Fibroblast of the conjunctiva (primary cell): ENCODE measurements around the gene MS4A15.
"Not testable (repeated sequence)": the region's sequence is repeated elsewhere in the genome, so short reads cannot be mapped to it uniquely, and the experiment has no call there.

Experiments used
- DNase-seq: peaks from one replicate; pipeline ENCODE4 v3.0.0-alpha.2; 2010; ENCODE audit warnings: low read depth

MS4A15 gene, protein sequence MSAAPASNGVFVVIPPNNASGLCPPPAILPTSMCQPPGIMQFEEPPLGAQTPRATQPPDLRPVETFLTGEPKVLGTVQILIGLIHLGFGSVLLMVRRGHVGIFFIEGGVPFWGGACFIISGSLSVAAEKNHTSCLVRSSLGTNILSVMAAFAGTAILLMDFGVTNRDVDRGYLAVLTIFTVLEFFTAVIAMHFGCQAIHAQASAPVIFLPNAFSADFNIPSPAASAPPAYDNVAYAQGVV

GRCh38 chr11:60756307-60757032 is at the start of gene MS4A15:
TSS of gene MS4A15 (plus strand) at chr11:60756867. CDS start at chr11:60763734, 6,867 bp downstream.
- DNase-seq: no peak

GRCh38 chr11:60706931-60707330 is 49.7 kb upstream of the MS4A15 start:
- no peak for DNase-seq

GRCh38 chr11:60710482-60710881 is 46.2 kb upstream of the MS4A15 start:
- no peak for DNase-seq

DNA sequence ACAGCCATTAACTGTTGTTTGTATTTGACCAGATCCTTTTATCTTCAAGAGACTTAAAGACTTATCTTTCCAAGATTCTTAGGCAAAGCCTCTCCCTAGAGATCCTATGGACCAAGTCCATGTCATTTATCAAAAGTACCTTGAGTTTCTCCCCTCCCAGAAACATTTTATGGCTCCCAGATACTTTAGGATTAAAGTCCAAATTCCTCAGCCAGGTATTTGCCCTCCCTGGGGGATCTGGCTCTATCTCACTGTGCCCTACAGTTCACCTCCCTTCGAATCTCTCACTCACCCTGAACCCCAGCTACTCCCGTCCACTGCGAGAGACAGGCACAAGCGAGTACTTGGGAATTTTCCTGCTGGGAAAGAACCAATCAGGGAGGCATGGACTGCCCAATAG is 45.4 kb upstream of the MS4A15 start:
- no peak for DNase-seq

GRCh38 chr11:60713423-60713822 is 43.2 kb upstream of the MS4A15 start:
- not testable (repeated sequence) for DNase-seq

DNA sequence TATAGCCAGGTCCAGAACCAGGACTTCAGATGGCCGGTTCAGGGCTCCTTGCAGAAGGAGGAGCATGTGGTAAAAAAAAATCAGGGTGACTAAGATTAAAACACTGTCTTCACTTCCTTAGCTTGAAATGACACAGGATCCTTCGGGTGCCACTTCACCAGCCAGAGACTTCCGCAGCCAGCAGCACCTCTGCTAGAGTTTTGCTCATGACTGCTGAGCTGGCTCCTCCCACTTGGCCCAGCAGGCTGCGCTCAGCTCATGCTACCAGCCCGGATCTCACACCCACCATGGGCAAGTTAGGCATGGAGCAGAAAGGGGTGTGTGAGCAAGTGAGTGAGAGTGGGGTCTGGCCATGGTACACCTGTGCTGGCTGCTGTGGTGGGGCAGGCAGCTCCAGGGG is 38.7 kb upstream of the MS4A15 start:
- DNase-seq: no peak

- DNase-seq: no peak
Measured at GRCh38 chr11:60718524-60719316, 37.9 kb upstream of the MS4A15 start.

GRCh38 chr11:60719391-60719790 is 37.3 kb upstream of the MS4A15 start:
- DNase-seq: no peak

DNA sequence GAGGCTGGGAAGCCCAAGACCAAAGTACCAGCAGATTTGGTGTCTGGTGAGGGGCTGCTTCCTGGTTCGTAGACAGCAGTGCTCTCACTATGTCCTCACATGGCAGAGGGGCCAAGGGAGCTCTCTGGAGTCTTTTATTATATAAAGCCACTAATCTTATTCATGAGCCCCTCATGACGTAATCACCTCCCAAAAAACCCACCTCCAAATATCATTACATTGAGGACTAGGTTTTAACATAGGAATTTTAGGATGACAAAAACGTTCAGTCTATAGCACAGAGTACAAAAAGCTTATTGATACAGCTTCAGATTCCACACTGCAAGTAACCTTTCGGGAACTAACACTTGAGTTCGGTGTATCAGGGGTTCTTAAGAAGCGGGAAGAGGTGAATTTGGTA is 36.2 kb upstream of the MS4A15 start:
- no peak for DNase-seq

DNA sequence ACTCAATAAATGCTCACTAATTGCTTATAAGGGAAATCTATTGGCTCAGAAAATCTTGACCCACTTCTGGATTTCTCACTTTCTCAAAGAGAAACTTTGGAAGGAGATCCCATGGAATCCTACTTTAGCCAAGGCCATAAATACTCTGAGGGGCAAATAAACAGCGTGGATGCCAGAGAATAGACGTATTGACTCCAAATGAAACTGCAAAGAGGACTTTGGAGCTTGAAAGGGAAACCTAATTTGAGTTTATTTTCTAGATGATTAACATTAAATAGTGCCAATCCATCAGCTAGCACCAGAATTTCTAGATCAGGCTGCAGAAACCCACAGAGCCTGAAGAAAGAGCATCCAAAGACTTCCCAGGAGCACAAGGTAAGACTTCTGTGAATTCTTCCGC is 32.2 kb upstream of the MS4A15 start, which contains the start of gene MS4A18:
MS4A18 (plus strand) TSS at position 301 of the 400 bp plus-strand sequence.
- DNase-seq: no peak

DNA sequence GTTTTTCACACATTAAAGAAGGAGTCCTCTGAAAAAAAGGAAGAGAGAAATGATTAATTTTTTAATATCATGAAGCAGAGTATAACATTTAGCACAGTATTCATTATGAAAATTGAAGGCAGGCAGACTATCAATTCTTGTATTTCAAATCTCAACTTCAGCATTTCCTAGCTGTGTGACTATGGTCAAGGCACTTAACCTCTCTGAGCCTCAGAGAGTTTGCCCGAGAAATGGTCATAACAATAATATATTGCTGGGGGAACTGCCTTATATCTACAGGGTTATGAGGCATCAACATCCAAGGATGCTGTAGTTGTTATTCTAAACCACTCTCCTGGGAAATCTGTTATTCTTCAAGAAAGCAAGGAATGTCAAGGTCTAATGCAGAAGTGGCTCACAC is 31.1 kb upstream of the MS4A15 start:
- DNase-seq: no peak

DNA sequence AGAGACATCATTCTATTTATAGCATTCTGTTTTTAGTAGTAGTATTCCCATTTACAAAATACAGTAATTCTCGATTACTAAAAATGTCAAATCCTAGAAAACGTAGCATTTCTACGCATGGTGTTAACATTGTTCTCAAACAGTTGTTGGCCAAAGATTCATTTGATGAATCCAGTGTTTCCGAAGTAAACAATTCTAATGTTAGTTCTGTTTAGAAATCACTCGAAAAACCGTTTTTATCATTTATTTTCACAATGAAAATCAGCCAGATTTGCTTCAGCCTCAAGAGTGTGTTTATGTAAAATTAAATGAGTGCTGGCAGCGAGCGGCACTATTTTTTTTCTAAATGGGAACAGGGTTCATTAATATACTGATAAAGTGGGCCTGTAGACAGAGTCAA is 25.1 kb upstream of the MS4A15 start:
- DNase-seq: no peak

GRCh38 chr11:60734279-60734678 is 22.4 kb upstream of the MS4A15 start:
- no peak for DNase-seq

DNA sequence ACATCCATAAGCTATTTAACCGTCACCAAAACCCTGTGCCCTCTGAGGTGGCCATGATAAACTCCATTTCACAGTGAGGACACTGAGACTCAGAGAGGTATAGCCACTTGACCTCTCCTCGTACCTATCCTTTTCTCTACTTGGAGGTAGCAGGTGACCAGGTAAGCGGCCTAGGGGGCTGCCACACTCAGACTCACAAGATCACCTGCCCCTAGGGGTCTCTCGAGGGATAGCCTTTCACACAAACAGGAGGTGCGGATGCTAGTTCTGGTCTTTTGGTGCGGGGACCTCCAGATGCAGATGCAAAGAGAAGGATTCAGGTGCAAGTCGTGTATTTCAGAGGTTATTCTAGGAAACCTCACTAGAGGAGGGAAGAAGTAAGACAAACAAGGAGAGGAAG is 17.6 kb upstream of the MS4A15 start:
- no peak for DNase-seq

- no peak for DNase-seq
Measured at GRCh38 chr11:60740573-60740972, 16.1 kb upstream of the MS4A15 start.

DNA sequence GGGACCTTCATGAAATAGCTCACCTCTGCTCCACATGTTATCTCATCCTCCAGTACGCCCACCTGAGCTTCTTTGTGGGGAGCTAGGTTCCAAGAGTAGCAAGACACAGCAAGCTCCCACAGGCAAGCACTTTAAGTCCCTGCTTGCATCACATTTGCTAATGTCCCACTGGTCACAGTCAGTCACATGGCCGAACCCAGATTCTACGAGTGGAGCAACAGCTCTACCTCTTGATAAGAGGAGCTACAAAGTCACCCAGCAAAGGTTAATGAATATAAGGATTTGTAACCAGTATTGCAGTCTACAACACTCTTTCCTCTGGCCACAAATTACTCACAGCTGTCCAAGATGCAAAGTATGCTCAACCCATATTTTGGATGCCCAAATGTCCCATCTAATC is 15.2 kb upstream of the MS4A15 start:
- no peak for DNase-seq

- no peak for DNase-seq
Measured at GRCh38 chr11:60743058-60743457, 13.6 kb upstream of the MS4A15 start.

GRCh38 chr11:60744114-60744513 is 12.6 kb upstream of the MS4A15 start:
- no peak for DNase-seq

DNA sequence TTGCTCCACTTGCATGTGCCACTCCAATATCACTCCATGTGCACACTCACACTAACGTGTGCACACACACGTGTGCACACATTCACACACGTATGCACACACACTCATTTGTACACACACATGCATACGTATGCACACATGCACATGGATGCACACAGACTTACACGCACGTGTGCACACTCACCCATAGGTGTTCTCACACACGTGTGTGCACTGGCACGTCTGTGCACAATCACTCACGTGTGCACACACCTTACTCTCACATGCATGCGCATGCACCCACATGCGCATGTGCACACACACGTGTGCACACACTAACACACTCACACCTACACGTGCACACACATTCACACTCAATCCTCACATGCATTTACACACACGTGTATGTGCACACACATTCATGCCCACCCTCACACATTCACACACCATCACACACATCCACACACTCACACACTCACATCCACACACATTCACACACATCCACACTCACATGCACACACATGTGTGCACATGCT is 9.3 kb upstream of the MS4A15 start:
- DNase-seq: no peak

- no peak for DNase-seq
Measured at GRCh38 chr11:60748225-60748624, 8.4 kb upstream of the MS4A15 start.

GRCh38 chr11:60748821-60749220 is 7.8 kb upstream of the MS4A15 start:
- DNase-seq: no peak

GRCh38 chr11:60750911-60751310 is 5.8 kb upstream of the MS4A15 start:
- DNase-seq: no peak

DNA sequence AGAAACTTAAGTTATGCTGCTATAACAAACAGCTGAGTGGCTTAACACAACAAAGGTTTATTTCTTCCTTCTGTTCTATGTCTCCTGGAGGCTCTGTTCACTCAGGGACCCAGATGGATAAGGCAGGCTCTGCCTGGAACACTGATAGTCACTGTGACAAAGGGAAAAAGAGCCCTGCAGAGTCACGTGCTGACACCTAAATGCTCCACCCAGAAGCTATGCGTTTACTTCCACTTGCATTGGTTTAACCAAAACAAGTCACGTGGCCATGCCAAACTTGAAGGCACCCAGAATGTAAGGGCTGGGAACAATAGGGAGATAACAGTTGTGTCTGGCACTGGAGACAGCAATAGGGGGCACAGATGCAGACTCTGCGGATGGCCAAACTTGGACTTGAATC is 3.4 kb upstream of the MS4A15 start:
- no peak for DNase-seq
